ENCODE measurements around the gene SLC29A3. TPM values are rescaled to one million over a fixed set of nuclear protein-coding genes. Genes with fewer than 3 reads are reported as not detected.

Gene SLC29A3
- total RNA-seq, 2 donors from 2014 or later = 4.6 to 12.7 TPM

DNA sequence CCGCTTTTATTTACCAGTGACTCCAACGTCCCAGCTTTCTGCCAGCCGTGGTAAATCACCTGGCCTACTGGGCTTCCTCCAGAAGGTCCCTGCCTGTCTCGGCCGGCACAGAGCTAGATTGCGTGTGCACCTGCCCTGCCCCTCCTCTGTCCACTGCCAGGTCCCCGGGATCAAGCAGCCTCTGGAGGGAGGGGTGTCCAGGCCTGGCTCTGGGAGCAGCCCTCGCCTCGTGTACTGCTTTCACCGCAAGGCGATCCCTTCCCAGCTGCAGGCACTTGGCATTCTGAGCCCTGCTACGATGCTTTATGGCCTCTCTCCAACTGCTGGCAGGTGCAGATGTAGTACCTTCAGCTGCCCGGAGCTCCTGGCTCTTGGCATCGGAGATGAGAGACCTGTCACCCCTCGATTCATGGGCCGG lies 7.4 kb downstream of the SLC29A3 start:
- no peak overlapping the region for H3K27ac ChIP-seq
- WGBS = 46% methylated on average over 16 of the region's 16 CpGs
- no peaks in the 10 kb centered on the region for H3K36me3 ChIP-seq
- TF ChIP-seq, protein P1, sequence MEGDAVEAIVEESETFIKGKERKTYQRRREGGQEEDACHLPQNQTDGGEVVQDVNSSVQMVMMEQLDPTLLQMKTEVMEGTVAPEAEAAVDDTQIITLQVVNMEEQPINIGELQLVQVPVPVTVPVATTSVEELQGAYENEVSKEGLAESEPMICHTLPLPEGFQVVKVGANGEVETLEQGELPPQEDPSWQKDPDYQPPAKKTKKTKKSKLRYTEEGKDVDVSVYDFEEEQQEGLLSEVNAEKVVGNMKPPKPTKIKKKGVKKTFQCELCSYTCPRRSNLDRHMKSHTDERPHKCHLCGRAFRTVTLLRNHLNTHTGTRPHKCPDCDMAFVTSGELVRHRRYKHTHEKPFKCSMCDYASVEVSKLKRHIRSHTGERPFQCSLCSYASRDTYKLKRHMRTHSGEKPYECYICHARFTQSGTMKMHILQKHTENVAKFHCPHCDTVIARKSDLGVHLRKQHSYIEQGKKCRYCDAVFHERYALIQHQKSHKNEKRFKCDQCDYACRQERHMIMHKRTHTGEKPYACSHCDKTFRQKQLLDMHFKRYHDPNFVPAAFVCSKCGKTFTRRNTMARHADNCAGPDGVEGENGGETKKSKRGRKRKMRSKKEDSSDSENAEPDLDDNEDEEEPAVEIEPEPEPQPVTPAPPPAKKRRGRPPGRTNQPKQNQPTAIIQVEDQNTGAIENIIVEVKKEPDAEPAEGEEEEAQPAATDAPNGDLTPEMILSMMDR (IDR thresholded peaks at IDR 0.05) = no peak
- peak; percentile 33 for TF ChIP-seq POLR2AphosphoS5 (IDR thresholded peaks at IDR 0.05)
- no peak for TF ChIP-seq POLR2A (IDR thresholded peaks at IDR 0.05)
- intact Hi-C loops (cut with DNase I) = no loop called here
- H3K4me3 ChIP-seq = no peak overlapping the region
- peak; percentile 32 for DNase-seq (ENCODE audit: low spot score)
- H3K9me3 ChIP-seq = no peaks in the 10 kb centered on the region
- no peaks in the 10 kb centered on the region for H3K4me1 ChIP-seq (replicated peaks)
- no peaks in the 10 kb centered on the region for H3K27me3 ChIP-seq (replicated peaks; ENCODE audit: insufficient read depth)

DNA sequence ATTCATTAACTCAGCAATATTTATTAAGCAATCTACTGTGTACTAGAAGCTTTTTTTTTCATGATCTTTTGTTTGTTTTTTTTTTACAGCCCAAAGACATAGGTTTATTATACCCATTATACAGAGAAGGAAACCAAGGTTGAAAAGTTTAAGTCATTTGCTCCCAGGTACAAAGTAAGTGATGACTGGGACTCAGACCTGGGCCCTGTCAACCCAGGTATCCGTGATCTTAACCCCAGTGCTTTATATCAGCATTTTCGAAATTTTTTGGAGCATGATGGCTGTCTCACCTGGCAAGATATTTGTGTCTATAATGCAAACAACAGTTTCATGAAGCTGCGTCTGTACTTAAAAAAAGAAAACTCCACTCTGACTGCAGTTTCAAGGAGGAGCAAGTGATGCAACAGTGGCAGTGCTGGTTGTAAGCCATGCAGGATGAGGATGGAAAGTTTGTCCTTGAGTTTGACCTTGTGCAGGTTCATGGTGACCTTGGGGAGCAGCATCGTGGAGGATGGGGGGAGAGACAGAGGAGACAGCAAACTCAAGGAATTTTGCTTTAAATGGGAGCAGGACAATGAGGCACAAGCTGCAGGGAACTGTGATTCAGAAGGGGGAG lies 11.8 kb downstream of the SLC29A3 start:
- Histone ChIP-seq H3K27ac (no peak overlapping the region), H3K36me3 (no peaks in the 10 kb centered on the region), H3K9me3 (no peaks in the 10 kb centered on the region), H3K27me3 (replicated peaks; ENCODE audit: insufficient read depth) (no peaks in the 10 kb centered on the region), H3K4me1 (replicated peaks) (no peaks in the 10 kb centered on the region), H3K4me3 (no peak overlapping the region)
- TF ChIP-seq, protein P1 (IDR thresholded peaks at IDR 0.05) = no peak
- TF ChIP-seq POLR2A (IDR thresholded peaks at IDR 0.05) = no peak
- WGBS = 88% methylated on average over 4 of the region's 4 CpGs
- intact Hi-C loops (cut with DNase I) = no loop called here
- DNase-seq (ENCODE audit: low spot score) = no peak

DNA sequence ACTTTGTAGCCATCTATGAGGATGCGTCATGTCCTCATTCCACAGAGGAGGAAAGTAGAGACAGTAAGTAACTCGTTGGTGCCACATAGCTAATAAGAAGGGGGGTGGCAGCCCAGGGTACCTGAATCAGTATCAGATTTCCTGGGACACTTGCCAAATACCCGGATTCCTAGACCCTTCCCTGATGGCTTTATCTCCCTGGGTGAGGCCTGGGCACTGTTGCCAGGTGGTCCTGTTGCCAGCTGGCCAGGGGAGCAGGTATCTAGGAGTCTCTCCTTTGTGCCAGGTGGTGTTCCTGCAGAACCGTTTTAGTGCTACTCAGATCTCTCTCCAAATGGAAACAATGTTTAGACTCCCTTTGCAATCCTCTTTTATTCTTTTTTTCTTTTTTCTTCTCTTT lies 12.7 kb downstream of the SLC29A3 start:
- no peak overlapping the region for H3K27ac ChIP-seq

DNA sequence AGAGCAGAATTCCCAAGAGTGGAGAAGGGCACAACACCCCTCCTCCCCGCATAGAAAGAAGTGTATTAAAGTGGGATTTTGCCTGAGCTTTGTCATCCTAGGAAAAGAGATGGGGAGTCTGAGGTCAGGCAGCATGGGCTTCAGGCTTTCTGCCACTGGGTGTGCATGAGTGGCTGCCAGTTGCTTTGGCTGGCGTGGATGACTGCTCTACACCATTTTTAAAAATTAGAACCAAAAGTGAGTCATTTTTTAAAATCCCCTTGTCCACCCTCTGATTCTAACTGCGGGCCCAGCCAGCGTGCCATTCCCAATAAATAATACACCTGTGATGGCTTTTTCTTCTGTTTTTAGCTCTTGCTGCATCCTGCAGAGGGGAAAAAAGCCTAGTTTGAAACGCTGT lies 13.4 kb downstream of the SLC29A3 start:
- TF ChIP-seq, protein P1 (IDR thresholded peaks at IDR 0.05) = no peak
- no peak for TF ChIP-seq POLR2AphosphoS5 (IDR thresholded peaks at IDR 0.05)
- TF ChIP-seq POLR2A (IDR thresholded peaks at IDR 0.05) = no peak
- Histone ChIP-seq H3K36me3 (no peaks in the 10 kb centered on the region), H3K27ac (no peak overlapping the region), H3K9me3 (no peaks in the 10 kb centered on the region), H3K27me3 (replicated peaks; ENCODE audit: insufficient read depth) (no peaks in the 10 kb centered on the region), H3K4me1 (replicated peaks) (no peaks in the 10 kb centered on the region), H3K4me3 (no peak overlapping the region)
- intact Hi-C loops (cut with DNase I) = no loop called here
- no peak for DNase-seq (ENCODE audit: low spot score)
- 83% methylated on average over 5 of the region's 5 CpGs for WGBS

More for the DNA sequence above, 12.7 kb downstream of the SLC29A3 start:
- no peaks in the 10 kb centered on the region for H3K4me1 ChIP-seq (replicated peaks)
- 34% methylated on average over 4 of the region's 4 CpGs for WGBS
- no peak overlapping the region for H3K4me3 ChIP-seq
- peak; percentile 39 for TF ChIP-seq POLR2AphosphoS5 (IDR thresholded peaks at IDR 0.05)
- TF ChIP-seq, protein P1 (IDR thresholded peaks at IDR 0.05) = no peak
- DNase-seq (ENCODE audit: low spot score) = peak; percentile 55
- H3K27me3 ChIP-seq (replicated peaks; ENCODE audit: insufficient read depth) = no peaks in the 10 kb centered on the region
- intact Hi-C loops (cut with DNase I) = no loop called here
- no peaks in the 10 kb centered on the region for H3K36me3 ChIP-seq
- no peaks in the 10 kb centered on the region for H3K9me3 ChIP-seq

DNA sequence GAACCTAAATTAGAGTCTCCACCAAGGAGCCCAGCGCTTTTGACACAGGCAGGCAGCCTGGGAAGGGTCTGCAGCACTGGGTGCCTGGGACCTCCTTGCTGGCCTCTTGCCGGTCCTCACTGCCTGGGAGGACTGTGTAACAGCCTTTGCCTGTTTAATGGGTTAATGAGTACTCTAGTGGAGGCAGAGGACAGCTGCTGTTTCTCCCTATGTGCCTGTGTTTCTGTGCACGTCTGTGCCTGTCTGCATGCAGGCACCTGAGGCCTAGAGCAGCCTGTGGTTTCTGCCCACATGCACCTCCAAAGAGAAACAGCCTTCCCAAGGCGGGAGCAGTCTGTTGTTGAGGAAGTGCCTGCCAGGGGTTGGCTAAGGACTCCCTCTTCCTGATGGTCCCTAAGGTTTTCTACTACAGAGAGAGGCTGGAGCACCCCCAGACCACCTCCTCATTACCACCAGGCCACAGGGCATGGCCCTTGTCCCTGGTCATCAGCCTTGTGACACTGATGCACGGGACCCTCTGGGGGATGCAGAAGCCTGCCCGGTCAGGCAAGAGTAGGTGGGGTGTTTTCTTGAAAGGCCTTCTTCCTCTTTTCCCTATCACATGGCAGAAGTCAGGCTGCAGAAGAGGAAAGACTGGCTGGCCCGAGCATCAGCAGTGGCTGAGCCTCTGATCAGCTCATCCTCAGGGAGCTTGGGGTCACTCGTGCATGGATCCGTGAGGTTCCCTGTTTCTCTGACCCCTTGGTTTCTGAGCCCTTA lies 14.2 kb downstream of the SLC29A3 start:
- Histone ChIP-seq H3K27me3 (replicated peaks; ENCODE audit: insufficient read depth) (no peaks in the 10 kb centered on the region), H3K27ac (no peak overlapping the region), H3K36me3 (no peaks in the 10 kb centered on the region), H3K9me3 (no peaks in the 10 kb centered on the region), H3K4me3 (no peak overlapping the region), H3K4me1 (replicated peaks) (no peaks in the 10 kb centered on the region)
- intact Hi-C loops (cut with DNase I) = no loop called here
- TF ChIP-seq POLR2AphosphoS5 (IDR thresholded peaks at IDR 0.05) (no peak), POLR2A (IDR thresholded peaks at IDR 0.05) (no peak)
- TF ChIP-seq, protein P1 (IDR thresholded peaks at IDR 0.05) = no peak
- DNase-seq (ENCODE audit: low spot score) = no peak
- 72% methylated on average over 9 of the region's 9 CpGs for WGBS
